Activated CD4-positive, alpha-beta T cell treated with anti-CD3 and anti-CD28 coated beads, Interleukin-2, amount 50 U/mL, for 16 hours (primary cell): Measurements from ENCODE around the gene TAC4.

Source experiments
- DNase-seq: peaks from one replicate; pipeline ENCODE4 v3.0.0-alpha.2; 2020

The TAC4 gene

GRCh38 chr17:49848019-49848473 is at the start of gene TAC4:
TAC4 (minus strand) TSS chr17:49848069; CDS start chr17:49848017, 52 bp downstream.
- no peak for DNase-seq

- DNase-seq: no peak
Observed at GRCh38 chr17:49896860-49897259, 49.0 kb upstream of the TAC4 start.

- DNase-seq: no peak
Observed at GRCh38 chr17:49896222-49896621, 48.4 kb upstream of the TAC4 start.

- DNase-seq: no peak
Observed at GRCh38 chr17:49895812-49896211, 47.9 kb upstream of the TAC4 start.

- DNase-seq: no peak
Observed at GRCh38 chr17:49894761-49895160, 46.9 kb upstream of the TAC4 start.

DNA sequence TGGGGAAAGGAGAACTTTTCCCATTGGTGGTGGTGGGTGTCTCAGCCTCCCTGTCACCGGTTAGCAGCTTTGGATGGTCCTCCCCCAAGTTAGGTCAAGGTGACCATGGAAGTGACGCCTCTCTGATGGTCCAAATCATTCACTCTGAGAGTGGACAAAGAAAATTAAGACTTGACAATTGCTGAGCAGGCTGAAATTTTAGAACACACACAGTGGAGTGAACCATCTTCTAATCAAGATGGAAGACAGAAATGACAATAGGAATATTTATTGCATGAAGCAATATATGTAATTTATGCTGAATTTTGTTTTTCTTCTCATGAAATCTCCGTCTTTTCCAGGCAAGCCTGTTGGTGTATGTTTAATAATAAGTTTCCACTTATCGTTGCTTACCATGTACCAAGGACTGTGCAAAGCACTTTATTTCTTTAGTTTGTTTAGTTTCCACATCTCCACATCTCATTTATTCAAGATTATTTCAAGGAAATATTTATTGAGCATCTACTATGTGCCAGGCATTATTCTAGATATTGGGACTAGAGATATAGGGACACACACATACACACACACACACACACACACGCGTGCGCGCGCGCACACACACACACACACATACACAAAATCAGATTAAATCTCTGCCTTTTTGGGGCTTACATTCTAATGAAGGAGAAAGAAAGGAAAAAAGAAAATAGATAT is 44.0 kb upstream of the TAC4 start:
- no peak for DNase-seq

DNA sequence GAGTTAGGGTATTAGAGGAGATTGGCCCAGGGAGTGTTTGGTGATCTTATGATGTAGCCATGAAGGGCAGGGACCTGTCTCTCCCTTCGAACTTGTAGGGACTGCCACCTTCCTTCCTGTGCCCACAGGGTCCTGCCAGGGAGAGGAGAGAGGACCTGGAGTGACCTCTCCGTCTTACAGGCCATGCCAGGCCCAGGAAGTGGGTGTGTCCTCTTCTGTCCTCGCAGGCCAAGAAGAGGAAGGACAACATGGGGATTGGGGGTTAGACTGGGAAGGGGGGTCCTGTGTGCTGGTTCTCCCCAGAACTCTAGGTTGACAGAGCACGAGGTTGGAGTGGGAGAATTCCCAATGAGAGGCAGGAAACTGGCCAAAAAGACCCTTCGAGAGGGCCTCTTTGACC is 43.4 kb upstream of the TAC4 start:
- DNase-seq: no peak

DNA sequence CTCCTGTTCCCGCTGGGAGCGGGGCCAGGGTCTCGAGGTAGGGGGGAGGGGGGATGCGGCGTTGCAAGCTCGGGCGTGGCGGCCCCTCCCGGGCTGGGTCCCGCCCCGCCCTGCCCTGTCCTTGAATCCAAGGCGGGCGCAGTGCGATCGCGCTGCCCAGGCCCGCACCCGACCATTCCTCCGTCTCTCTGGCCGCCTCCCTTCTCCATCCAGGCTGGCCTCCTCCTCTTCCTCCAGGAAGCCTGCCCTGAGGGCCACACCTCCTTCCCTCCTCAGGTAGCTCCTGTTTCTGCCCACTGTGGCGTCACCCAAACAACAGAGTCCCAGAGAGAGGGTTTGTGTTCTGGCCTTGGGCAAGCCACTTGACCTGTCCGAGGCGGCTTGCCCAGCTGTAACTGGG is 43.0 kb upstream of the TAC4 start:
- no peak for DNase-seq

- DNase-seq: no peak
Observed at GRCh38 chr17:49890077-49890821, 42.4 kb upstream of the TAC4 start.

DNA sequence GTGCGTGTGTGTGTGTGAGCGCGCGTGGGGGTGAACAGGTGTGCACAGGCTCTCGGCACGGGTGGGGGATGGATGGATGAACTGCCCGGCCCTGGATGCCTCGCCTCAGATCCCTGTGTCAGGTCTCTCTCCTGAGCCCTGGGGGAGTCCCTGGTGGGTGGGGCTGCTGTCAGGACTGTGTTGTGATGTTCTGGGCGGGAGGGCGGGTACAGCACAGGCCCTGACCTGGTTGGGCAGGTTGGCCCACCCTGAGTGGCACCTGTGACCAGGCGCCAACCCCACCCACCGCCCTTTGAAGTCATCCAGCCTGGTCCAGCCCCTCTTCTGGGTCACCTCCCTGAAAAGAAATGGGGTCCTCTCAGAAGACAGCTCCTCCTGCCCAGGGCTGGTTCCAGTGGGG is 41.6 kb upstream of the TAC4 start:
- no peak for DNase-seq

GRCh38 chr17:49887744-49888360 is 40.0 kb upstream of the TAC4 start:
- no peak for DNase-seq

DNA sequence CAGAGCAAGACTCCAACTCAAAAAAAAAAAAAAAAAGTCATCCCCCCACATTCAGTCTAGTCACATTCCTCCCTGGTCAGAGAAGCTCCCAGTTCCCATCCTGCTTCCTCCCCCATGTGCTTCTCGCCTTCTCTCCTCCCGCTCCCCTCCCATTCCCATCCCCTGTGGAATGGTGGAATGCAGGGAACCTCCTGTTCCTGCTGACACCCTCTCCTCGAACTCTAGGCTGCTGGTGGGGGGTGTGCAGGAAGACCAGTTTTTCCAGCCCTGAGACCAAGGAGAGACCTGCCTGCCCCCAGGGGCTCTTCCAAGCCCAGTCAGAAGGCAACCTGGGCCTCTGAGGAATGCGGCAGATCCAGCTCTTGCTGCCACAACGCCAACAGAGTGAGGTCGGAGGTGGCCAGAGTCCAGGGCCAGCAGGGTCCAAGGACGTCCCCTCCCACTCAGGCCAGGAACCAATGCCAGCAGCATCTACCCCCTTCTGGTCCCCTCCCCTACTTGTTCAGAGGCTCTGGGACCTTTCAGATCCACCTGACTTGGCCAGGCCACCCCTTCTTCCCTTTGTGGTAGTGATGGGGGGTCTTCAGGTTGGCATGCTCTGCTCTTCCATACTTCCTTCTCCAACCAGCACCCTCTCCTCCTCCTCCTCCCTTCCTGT is 39.3 kb upstream of the TAC4 start:
- no peak for DNase-seq

GRCh38 chr17:49886036-49886435 is 38.2 kb upstream of the TAC4 start:
- no peak for DNase-seq

GRCh38 chr17:49882434-49882833 is 34.6 kb upstream of the TAC4 start:
- no peak for DNase-seq

- DNase-seq: no peak
Observed at GRCh38 chr17:49881054-49881402, 33.2 kb upstream of the TAC4 start.

DNA sequence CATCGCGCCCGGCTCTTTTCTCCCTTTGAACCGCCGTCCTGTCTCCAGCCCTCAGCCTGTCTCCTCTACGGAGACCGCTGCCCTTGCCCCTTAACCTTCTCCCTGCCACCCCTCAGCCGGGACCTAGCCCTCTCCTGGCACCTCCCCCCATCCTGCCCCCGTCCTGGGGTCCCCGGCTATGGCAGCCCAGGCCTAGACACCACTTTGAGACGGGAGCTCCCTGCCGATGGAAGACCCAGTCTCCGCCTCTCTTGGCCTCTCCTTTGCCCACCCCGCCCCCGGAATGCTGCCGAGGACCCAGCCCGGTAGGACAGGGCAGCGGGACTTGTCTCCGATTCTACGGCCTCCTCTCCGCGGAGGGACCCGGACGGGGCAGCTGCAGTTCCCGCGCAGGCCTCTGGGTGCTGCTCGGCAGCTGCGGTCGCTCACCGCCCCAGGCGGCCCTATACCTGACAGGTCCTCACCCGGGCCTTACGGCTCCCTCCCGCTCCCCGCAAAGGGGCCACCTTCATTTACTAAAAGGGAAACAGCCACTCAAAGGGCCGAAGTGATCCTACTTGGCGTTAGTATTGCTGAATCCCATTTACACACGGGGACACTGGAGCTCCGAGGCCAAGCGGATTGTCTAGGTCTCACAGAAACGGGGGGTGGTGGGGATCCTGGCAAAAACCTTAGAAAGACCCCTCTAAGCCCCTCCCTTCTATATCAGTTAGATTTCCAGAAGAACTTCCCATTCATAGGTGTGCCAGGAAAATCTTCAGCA is 32.6 kb upstream of the TAC4 start:
- DNase-seq: peak; percentile 74

DNA sequence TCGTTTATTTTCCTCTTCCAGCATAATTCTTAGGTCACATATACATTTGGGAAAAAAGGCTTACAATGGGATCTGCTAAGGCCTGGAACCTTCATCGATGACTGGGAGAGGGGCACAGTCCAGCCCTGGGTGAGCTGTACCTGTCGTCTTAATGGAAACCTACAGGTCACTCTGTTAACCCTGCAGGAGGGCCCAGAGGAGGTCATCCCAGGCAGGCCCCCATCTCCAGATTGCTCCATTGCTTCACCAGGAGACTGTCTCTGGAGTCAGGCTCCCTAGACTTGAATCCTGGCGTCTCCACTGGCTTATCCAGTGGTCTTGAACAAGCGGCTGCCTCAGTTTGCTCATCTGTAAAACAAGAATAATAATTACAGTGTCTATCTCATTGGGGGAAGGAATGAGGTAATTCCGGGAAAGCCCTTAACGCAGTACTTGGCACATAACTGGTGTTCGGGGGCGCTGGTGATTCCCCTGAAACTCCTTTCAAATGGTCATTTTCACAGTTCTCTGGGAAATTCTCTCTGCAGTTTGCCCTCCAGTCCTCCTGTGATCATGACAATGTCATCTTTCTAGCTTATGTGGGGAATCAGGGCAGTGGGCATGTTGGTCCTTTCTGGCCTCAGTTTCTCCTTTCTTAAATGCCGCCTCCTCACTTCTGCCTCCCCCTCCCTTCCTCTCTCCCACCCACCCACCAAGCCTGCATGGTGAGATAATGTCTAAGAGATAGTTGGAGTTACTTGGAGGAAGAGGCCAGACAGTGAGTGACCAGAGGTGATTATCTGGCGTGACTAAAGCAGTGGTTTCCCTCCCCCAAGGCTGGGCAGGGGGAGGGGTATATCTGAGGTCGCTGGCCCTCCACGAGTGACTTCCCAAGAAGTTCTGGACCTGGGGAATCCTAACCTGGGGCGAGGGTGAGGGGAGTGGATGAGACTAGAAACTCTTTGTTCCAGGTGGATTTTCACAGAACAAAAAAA is 31.3 kb upstream of the TAC4 start:
- DNase-seq: no peak

GRCh38 chr17:49875685-49876084 is 27.8 kb upstream of the TAC4 start:
- no peak for DNase-seq

GRCh38 chr17:49874911-49875310 is 27.0 kb upstream of the TAC4 start:
- no peak for DNase-seq

- DNase-seq: no peak
Observed at GRCh38 chr17:49873926-49874325, 26.1 kb upstream of the TAC4 start.

DNA sequence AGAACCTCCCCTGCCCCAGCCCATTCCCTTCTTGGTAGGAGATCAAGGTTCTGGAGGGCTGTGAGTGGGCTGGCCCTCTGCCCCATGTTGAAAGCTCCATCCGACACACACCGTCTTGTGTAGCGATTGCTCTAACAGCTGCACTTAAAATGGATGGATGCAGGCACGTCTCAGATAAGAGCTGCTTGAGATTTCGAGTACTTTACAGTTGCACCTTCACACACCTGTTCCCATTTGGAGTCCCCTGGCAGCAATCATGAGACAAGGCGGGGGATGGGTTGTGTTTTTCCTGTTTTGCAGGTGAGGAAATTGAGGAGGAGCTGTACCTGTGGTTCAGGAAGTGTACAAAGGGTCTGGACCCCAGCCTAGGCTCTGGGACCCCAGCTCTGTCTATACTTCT is 25.6 kb upstream of the TAC4 start:
- no peak for DNase-seq
